ENCODE results near the gene RNF2.

DNA sequence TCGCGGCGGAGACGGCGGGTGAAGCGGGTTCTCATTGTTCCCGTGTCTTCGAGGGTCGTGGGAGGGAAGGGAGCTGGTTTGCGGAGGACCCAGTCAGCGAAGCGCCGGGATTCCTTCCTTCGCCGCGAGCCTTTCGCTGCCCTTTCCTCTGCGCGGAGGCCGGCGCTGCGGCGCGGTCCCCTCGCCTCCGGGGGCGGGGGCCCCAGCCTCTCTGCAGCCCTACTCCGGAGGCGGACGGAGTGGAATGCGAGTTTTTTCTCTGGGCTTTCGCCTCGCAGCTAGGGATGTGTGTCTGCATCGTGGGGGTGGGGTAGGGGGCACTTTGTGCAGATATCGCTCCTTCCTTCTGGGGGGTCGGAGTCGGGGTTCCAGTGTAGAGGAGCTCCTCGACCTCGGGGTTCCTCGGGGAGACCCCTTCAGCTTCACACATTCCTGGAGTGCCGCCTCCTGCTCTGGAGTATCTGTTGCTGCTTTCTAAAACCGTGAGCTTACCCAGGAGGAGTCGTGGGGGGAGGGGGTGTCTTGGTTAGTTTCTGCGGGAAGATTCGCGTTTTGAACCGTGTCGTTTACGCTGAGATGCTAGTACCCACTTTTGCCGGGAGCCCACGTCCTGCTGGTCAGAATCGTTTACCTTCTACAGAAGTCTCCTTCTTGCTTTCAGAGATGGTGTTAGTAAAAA lies 595 bp downstream of the RNF2 start:
- TF ChIP-seq, protein P1, sequence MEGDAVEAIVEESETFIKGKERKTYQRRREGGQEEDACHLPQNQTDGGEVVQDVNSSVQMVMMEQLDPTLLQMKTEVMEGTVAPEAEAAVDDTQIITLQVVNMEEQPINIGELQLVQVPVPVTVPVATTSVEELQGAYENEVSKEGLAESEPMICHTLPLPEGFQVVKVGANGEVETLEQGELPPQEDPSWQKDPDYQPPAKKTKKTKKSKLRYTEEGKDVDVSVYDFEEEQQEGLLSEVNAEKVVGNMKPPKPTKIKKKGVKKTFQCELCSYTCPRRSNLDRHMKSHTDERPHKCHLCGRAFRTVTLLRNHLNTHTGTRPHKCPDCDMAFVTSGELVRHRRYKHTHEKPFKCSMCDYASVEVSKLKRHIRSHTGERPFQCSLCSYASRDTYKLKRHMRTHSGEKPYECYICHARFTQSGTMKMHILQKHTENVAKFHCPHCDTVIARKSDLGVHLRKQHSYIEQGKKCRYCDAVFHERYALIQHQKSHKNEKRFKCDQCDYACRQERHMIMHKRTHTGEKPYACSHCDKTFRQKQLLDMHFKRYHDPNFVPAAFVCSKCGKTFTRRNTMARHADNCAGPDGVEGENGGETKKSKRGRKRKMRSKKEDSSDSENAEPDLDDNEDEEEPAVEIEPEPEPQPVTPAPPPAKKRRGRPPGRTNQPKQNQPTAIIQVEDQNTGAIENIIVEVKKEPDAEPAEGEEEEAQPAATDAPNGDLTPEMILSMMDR (IDR thresholded peaks at IDR 0.05): no peak
- TF ChIP-seq POLR2A (IDR thresholded peaks at IDR 0.05): no peak
